Measurements from ENCODE around the gene DBT.

DNA sequence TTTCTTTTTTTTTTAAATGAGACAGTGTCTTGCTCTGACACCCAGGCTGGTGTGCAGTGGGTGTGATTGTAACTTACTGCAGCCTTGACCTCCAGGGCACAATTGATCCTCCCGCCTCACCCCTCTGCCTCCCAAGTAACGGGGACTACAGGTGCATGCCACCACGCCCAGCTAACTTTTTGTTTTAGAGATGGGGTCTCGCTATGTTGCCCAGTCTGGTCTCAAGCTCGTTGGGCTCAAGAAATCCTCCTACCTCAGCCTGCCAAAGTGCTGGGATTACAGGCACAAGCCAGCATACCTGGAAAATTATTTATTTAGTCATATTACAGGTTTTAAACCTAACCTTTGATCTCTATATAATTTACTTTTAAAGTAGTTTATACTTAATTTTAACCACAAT lies 84.9 kb downstream of the DBT start:
- TF ChIP-seq, protein P1, sequence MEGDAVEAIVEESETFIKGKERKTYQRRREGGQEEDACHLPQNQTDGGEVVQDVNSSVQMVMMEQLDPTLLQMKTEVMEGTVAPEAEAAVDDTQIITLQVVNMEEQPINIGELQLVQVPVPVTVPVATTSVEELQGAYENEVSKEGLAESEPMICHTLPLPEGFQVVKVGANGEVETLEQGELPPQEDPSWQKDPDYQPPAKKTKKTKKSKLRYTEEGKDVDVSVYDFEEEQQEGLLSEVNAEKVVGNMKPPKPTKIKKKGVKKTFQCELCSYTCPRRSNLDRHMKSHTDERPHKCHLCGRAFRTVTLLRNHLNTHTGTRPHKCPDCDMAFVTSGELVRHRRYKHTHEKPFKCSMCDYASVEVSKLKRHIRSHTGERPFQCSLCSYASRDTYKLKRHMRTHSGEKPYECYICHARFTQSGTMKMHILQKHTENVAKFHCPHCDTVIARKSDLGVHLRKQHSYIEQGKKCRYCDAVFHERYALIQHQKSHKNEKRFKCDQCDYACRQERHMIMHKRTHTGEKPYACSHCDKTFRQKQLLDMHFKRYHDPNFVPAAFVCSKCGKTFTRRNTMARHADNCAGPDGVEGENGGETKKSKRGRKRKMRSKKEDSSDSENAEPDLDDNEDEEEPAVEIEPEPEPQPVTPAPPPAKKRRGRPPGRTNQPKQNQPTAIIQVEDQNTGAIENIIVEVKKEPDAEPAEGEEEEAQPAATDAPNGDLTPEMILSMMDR (IDR thresholded peaks at IDR 0.05): no peak
- no peak for TF ChIP-seq POLR2A (IDR thresholded peaks at IDR 0.05)

All from body of pancreas (tissue), 4 donors.